ENCODE measurements around the gene ADORA2B.

Gene ADORA2B

DNA sequence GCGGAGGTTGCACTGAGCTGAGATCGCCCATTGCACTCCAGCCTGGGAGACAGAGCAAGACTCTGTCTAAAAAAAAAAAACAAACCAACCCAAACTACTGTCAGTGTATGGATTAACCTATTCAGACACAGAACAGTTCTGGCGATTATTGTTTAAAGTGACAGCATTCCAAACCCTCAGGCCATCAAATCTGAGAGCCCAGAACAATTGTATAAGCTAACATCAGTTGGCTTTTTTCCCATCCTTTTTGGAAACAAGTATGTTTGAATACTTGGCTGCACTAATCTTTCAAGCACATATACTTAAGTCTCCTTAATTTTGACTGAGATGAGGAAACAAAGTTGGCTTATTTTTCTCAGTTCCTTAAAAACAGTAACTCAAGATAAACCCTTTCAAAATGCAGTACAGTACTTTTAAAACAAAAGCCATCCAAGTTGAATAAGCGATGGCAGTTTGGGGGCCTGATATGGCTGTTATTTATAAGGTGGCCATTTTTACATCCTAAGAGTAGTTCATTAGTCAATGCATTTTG, 53.2 kb downstream of the ADORA2B start:
- Histone ChIP-seq H3K4me3 (replicated peaks; ENCODE audit: insufficient read depth, low read length) (no peak overlapping the region), H3K27ac (replicated peaks) (no peak overlapping the region; the same call in 1 of the 2 replicates), H3K27me3 (ENCODE audit: insufficient read depth, poor library complexity, severe bottlenecking) (no peaks in the 10 kb centered on the region)
- TF ChIP-seq, protein P1, sequence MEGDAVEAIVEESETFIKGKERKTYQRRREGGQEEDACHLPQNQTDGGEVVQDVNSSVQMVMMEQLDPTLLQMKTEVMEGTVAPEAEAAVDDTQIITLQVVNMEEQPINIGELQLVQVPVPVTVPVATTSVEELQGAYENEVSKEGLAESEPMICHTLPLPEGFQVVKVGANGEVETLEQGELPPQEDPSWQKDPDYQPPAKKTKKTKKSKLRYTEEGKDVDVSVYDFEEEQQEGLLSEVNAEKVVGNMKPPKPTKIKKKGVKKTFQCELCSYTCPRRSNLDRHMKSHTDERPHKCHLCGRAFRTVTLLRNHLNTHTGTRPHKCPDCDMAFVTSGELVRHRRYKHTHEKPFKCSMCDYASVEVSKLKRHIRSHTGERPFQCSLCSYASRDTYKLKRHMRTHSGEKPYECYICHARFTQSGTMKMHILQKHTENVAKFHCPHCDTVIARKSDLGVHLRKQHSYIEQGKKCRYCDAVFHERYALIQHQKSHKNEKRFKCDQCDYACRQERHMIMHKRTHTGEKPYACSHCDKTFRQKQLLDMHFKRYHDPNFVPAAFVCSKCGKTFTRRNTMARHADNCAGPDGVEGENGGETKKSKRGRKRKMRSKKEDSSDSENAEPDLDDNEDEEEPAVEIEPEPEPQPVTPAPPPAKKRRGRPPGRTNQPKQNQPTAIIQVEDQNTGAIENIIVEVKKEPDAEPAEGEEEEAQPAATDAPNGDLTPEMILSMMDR (IDR thresholded peaks at IDR 0.05; ENCODE audit: insufficient read depth, low read length) = no peak
- TF ChIP-seq, protein P2, sequence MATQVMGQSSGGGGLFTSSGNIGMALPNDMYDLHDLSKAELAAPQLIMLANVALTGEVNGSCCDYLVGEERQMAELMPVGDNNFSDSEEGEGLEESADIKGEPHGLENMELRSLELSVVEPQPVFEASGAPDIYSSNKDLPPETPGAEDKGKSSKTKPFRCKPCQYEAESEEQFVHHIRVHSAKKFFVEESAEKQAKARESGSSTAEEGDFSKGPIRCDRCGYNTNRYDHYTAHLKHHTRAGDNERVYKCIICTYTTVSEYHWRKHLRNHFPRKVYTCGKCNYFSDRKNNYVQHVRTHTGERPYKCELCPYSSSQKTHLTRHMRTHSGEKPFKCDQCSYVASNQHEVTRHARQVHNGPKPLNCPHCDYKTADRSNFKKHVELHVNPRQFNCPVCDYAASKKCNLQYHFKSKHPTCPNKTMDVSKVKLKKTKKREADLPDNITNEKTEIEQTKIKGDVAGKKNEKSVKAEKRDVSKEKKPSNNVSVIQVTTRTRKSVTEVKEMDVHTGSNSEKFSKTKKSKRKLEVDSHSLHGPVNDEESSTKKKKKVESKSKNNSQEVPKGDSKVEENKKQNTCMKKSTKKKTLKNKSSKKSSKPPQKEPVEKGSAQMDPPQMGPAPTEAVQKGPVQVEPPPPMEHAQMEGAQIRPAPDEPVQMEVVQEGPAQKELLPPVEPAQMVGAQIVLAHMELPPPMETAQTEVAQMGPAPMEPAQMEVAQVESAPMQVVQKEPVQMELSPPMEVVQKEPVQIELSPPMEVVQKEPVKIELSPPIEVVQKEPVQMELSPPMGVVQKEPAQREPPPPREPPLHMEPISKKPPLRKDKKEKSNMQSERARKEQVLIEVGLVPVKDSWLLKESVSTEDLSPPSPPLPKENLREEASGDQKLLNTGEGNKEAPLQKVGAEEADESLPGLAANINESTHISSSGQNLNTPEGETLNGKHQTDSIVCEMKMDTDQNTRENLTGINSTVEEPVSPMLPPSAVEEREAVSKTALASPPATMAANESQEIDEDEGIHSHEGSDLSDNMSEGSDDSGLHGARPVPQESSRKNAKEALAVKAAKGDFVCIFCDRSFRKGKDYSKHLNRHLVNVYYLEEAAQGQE (IDR thresholded peaks at IDR 0.05; ENCODE audit: insufficient replicate concordance, low read depth) = no peak
- no peak for DNase-seq (ENCODE audit: low read depth in 1 of 2, low spot score in 1 of 2)

DNA sequence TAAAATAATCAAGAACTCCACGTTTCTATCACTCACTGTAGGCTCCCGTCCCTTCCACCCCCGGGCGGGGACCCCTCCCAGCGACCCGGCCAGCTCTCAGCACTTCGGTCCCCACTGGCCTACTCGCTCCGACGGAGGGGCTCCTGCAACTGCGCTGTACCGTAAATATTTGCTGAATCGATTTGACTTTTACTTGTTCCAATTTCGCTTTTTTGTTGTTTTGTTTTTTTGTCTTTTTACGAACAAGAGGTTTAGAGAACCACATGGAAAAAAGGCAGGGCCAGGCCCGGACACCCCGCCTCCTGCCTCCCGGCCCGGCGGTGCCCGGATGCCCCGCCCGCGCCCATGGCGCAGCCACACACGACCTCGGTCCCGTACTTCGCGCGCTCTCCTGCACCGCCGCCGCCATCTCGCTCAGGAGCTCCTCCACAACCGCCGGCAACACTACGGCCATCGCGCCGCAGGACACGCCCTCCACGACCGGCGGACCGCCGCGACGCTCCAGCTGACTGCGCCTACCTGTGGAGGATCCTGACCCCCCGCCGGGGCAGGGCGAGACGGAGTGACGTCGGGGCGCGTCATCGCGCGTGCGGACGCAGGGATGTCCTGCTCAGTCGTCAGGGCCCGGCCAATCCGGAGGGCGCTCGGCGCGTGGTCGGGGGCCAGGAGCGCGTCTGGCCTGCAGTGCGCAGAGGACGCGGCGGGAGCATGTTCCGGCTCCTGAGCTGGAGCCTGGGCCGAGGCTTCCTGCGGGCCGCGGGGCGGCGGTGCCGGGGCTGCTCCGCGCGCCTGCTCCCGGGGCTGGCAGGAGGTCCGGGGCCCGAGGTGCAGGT, 54.4 kb downstream of the ADORA2B start, which contains the start of the genes TTC19 and ZSWIM7:
Gene TTC19 (plus strand): TSS at position 684 of the 833 bp plus-strand sequence. CDS start 25 bp downstream, at position 709.
Gene ZSWIM7 (minus strand): TSS at position 564 of the 833 bp plus-strand sequence. CDS start 110 bp downstream, at position 454.
- no peaks in the 10 kb centered on the region for H3K27me3 ChIP-seq (ENCODE audit: insufficient read depth, poor library complexity, severe bottlenecking)
- TF ChIP-seq GABPA (IDR thresholded peaks at IDR 0.05; ENCODE audit: low read depth) = no peak
- TF ChIP-seq, protein P2 (IDR thresholded peaks at IDR 0.05; ENCODE audit: insufficient replicate concordance, low read depth) = no peak
- no peak for TF ChIP-seq POLR2AphosphoS5 (IDR thresholded peaks at IDR 0.05; ENCODE audit: low read depth)
- no peak for TF ChIP-seq SPI1 (IDR thresholded peaks at IDR 0.05; ENCODE audit: borderline replicate concordance, low read depth)
- TF ChIP-seq, protein P1 (IDR thresholded peaks at IDR 0.05; ENCODE audit: insufficient read depth, low read length) = no peak
- H3K27ac ChIP-seq (replicated peaks) = peak within 1 kb of the TSS; percentile 87
- peak within 1 kb of the TSS; percentile 66 for H3K4me3 ChIP-seq (replicated peaks; ENCODE audit: insufficient read depth, low read length)
- DNase-seq (ENCODE audit: low read depth in 1 of 2, low spot score in 1 of 2) = peak; percentile 82 to 91

DNA sequence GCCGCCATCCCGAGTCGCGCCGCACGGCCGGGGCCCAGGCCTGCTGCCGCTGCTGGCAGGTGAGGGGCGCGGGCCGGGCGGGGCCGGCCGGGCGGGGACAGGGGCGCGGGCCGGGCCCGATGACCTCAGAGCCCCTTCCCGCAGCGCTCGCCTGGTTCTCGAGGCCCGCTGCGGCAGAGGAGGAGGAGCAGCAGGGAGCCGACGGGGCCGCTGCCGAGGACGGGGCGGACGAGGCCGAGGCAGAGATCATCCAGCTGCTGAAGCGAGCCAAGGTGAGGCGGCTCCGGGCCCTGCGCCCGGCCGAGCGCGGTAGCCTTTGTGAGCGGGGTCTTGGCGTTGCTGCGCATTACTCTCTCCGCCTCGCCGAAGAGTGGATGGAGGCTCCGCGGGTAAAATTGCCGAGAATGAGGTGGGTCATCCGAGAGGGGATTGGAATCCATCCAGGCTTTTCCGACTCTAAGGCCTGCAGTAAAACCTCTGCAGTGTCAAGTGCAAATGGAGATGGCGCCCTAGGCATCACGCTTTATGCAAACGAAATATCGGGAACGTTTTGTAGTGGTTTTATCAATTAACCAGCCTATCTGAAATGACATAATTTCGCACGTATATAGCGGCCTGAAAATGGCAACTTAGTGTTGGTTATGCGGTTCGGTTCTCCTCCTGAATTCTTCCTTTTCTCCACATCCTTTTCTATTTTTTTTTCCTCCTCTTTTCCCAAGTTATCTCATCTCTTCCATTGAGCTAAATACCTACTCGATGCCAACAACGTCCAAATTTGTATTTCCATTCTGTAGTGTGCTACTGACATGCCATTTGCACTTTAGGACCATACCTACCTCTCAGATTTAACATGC, 55.3 kb downstream of the ADORA2B start:
- TF ChIP-seq, protein P2 (IDR thresholded peaks at IDR 0.05; ENCODE audit: insufficient replicate concordance, low read depth) = no peak
- TF ChIP-seq POLR2AphosphoS5 (IDR thresholded peaks at IDR 0.05; ENCODE audit: low read depth) (no peak), GABPA (IDR thresholded peaks at IDR 0.05; ENCODE audit: low read depth) (no peak), SPI1 (IDR thresholded peaks at IDR 0.05; ENCODE audit: borderline replicate concordance, low read depth) (no peak)
- TF ChIP-seq, protein P1 (IDR thresholded peaks at IDR 0.05; ENCODE audit: insufficient read depth, low read length) = no peak
- H3K4me3 ChIP-seq (replicated peaks; ENCODE audit: insufficient read depth, low read length) = peak overlapping the region; percentile 66
- DNase-seq (ENCODE audit: low read depth in 1 of 2, low spot score in 1 of 2) = peak in 1 of 2 experiments; percentile 2
- peak overlapping the region; percentile 71 for H3K27ac ChIP-seq (replicated peaks)
- no peaks in the 10 kb centered on the region for H3K27me3 ChIP-seq (ENCODE audit: insufficient read depth, poor library complexity, severe bottlenecking)
